HG03439 (cell line): ENCODE measurements around the gene POLR2F.
"Not testable (repeated sequence)": the region's sequence is repeated elsewhere in the genome, so short reads cannot be mapped to it uniquely, and the experiment has no call there.

ENCODE experiments used
- ATAC-seq: cut with Tn5 transposase; IDR thresholded peaks from one replicate; pipeline ENCODE4 v1.9.1; 2021; ENCODE audit warnings: mild to moderate bottlenecking, moderate library complexity; ENCODE audit not compliant: unreplicated experiment

POLR2F gene

GRCh38 chr22:37952629-37953028 is 870 bp upstream of the POLR2F start:
- ATAC-seq, result not testable (repeated sequence)

GRCh38 chr22:37953062-37953436 is 450 bp upstream of the POLR2F start:
- ATAC-seq, result no peak

- no peak for ATAC-seq
These were observed 1.2 kb downstream of the POLR2F start for GRCh38 chr22:37954686-37955085.

GRCh38 chr22:37955825-37956397 is 2.4 kb downstream of the POLR2F start:
- not testable (repeated sequence) for ATAC-seq

GRCh38 chr22:37957232-37957631 is 3.7 kb downstream of the POLR2F start:
- ATAC-seq, result no peak

GRCh38 chr22:37959231-37959825 is 5.8 kb downstream of the POLR2F start:
- no peak for ATAC-seq

DNA sequence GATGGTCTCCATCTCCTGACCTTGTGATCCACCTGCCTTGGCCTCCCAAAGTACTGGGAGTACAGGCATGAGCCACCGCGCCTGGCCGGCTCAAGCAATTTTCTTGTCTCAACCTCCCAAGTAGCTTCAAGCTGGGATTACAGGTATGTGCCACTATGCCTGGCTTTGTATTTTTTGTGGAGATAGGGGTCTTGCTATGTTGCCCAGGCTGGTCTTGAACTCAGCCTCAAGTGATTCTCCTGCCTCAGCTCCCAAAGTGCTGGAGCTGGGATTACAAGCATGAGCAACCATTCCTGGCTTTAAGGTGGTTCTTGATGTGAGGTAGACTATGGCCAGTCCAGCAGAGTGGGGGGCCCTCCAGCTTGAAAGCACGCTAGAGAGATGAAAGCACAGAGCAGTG is 7.6 kb downstream of the POLR2F start:
- no peak for ATAC-seq

DNA sequence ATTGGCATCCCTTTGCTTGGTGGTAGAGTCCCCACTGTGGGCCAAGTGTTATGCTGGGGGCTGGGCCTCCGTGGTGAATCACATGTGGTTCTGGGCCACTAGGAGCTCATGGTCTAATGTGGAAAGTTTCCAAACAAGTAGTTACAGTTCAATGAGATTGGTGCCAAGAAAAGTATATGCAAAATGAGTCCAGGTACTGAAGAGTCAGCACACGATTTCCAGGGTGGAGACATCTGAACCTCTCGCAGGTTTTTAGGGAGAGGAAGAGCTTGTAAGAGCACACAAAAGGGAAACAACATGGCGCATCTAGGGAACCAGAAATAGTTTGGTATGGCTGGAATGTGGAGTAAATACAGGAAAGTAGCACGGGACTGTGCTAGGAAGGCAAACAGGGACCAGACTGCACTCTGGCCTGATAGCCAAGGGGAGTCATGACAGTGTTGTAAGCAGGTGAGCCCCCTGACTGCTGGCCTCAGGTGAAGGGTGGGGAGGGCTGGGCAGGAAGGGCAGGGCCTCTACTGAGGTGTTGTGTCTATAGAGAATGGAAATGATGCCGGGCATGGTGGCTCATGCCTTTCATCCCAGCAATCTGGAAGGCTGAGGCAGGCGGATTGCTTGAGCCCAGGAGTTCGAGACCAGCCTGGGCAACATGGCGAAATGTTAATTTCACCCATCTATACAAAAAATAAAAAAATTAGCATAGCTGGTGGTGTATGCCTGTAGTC is 12.6 kb downstream of the POLR2F start:
- ATAC-seq, result no peak

DNA sequence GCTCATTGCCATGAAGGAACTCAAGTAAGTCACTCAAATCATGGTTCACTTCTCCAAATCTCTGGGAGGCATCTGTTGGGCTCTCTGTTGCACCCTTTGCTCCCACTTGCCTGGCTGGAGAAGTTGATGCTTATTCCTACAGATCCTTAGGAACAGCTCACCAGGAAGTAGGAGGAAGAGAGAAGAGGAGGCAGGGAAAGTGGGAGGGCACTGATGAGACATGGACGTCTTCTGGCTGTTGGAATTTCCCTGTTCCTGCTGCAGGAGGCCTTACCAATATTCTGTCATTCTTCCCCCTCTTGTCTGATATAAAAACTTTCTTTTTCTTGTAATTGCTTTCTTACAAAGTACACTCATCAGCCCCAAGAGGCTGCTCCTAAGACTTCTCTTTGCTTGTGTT is 13.6 kb downstream of the POLR2F start:
- no peak for ATAC-seq

DNA sequence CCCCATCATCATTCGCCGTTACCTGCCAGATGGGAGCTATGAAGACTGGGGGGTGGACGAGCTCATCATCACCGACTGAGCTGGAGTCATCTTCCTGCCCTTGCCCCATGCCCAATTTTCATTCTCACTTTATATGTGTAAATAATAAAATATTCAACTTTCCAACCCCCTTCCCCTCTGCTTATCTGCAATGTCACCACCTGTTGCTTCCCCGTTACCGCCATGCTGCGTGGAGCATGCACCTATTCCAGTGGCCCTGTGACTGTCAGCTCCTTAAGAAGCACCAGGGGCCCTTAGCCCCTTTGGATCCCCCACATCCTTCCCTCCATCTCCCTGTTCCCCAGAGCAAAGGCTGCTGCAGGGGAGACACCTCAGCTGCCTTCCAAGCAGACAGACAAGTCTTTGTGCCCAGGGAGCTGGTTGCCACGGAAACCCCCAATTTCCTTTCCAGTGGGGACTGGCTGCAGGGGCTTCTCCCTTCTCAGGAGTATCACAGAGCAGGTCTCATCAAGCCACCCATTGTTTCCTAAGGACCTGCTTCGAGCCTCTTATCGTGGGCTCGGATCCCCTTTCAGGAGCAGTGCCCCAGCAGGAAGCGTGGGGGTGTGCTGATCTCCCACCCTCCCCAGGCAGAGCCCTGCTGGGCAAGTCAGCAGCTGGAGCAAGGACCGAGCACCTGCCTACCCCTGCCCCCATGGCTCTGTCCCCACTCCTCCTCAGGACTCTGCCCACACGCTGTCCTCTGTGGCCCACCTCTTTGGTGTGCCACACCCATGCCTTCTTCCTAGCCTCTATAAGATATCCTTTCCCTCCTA is 14.3 kb downstream of the POLR2F start:
- no peak for ATAC-seq

DNA sequence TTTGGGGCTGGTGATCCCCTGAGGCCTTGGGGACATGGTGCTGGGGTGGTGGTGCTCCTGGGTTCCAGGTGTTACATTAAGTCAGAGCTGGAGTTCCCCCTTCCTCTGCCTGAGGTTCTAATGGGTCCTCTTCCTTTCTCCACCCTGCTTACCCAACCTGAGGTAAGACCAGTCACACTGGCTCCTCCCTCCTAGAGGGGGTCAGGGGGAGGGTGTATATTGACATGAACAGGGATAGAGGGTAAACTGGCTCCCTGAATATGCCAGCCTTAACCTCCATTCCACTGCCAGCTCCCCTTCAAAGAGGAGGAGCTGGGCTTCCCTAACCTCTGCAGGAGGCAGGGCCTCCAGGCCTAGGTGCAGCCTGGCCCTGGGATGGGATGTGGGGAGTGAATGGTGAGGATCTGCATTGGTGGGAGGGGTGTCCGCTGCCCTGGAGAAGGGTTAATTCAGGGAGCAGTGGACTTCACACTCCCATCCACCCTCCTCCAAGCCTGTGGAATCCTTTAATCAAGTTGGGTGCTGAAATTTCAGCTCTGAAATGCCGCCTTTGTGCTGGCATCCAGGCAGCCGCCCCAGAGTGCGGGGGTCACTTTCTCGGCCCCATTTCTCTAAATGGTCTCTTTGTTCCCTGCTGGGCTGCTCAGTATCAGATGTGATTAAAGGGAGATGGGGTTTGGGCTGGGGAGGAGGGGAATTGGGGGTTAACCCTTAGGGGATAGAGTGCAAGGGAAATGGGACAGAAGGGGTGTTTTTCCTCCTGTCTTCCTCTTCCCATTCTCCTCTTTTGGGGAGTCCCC is 15.2 kb downstream of the POLR2F start:
- ATAC-seq, result no peak

- ATAC-seq, result no peak
These were observed 17.4 kb downstream of the POLR2F start for GRCh38 chr22:37970864-37971263.

DNA sequence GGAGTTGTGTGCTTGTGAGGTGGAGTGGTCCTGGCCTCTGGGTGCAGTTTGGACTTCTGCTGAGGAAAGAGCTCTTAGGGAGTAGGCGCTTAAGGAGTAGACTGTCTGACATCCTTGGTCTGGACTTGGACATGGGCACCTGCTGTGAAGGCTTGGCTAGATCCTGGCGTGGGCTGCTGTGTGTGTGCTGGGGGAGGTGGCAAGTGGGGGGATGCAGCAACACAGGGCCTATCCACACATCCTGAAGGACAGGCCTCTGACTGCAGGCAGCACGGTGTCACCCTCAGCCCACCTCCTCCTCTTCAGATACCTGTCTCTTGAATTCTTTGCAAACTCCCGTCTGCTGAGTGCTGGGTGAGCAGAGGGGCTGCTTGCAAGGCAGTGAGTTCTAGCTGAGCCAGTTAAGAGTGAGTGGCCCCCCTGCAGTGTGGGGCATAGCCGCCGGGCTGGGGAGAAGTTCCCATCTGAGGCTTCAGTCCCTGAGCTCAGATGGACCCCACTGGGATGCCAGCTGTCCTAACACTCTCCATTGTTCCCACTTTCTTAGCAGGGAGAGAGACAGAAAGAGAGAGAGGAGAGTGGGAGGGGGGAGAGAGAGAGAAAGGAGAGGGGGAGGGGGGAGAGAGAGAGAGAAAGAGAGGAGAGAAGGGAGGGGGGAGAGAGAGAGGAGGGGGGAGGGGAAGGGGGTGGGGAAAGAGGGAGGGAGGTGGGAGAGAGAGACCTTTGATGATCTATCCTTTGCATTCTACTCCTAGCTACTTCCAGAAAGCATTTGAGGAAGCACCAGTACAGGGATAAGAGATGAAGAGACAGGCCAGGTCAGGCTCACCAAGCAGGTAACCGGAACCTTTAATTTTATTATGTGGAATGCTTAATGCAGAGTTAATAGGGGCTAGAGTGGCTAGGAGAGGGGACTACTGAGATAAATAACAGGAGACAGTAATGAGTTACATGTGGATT is 18.3 kb downstream of the POLR2F start:
- no peak for ATAC-seq

DNA sequence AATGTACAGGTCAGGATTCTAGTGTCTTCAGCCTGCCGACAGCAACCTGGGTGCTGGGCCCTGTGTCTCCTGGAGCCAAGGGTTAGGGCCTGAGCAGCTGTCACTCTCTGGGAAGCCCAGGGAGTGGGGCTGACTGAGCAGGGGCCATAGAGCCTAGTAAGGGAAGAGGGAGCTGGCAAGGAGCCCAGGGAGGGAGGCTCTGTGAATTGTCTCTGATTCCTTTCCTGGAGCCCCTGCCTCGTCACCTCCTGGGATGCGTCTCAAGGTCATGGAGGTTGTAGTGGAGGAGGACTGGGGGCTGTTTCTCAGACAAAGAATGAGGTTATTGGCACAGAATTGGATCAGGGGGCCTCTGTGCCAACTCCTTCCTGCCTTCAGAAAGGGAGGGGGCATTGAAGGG is 19.0 kb downstream of the POLR2F start:
- no peak for ATAC-seq

- no peak for ATAC-seq
These were observed 20.0 kb downstream of the POLR2F start for GRCh38 chr22:37973271-37974170.

DNA sequence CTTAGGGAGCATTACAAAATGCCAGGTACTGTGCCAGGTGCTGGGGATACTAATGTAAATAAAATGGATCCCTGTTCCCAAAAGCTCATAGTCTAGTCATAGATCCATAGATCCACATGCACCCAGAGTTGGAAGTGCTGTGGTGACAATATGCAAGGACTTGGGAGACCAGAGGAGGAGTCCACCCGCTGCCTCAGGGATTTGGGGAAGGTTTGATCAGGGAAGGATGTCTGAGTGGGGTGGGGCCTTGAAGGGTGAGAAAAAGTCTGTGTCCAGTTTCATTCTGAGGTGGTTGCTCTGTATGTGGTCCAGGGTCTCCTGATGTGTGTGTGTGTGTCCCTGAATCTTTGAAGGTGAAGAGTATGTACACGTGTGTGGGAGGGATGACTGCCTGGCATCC is 21.7 kb downstream of the POLR2F start:
- no peak for ATAC-seq

- ATAC-seq, result not testable (repeated sequence)
These were observed 22.5 kb downstream of the POLR2F start for GRCh38 chr22:37976022-37976421.

DNA sequence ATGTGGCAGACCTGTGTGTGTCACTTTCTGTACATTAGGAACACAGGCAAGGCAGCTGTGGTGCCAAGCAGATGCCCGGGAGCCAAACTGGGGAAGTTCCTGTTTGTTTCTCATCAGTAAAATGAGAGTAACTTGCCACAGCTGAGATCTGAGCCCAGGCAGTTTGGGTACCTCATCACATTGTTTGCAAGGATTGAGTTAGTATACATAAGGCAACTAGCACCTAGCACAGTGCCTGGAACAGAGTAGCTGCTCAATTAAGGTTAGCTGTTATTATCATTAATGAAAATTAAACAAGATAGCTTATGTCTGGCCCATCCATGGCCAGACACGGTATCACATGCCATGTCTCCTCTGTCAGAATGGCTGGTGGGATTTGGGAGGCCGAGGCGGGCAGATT is 23.0 kb downstream of the POLR2F start:
- no peak for ATAC-seq

DNA sequence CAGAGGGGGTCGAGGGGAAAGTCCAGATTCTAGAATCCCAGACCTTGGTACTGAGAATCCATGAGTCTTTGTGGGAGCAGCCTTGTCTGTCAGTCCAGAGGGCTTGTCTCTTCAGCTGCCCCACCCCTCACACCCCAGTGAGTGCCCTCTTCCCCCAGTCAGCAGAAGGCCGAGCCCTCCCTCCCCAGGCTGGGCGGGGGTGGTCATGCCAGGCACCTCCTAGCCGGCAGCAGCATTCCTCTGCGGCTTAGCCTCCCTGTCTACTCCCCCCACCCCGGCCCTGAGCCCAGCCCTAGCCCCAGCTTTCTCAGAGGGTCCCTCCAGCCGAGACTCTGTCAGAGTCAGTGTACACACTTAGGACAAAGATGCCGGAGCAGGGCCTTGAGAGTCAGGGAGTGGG is 26.3 kb downstream of the POLR2F start:
- no peak for ATAC-seq
